ELR (cell line): ENCODE measurements around the gene JMJD6.
A peak's percentile ranks its signal among the peaks of the same experiment; 100 is the strongest.
"Not testable (repeated sequence)": the region's sequence is repeated elsewhere in the genome, so short reads cannot be mapped to it uniquely, and the experiment has no call there.

Experiments
- DNase-seq: peaks from one replicate; pipeline ENCODE4 v3.0.0-alpha.2; 2015; ENCODE audit warnings: low read depth

JMJD6 gene

DNA sequence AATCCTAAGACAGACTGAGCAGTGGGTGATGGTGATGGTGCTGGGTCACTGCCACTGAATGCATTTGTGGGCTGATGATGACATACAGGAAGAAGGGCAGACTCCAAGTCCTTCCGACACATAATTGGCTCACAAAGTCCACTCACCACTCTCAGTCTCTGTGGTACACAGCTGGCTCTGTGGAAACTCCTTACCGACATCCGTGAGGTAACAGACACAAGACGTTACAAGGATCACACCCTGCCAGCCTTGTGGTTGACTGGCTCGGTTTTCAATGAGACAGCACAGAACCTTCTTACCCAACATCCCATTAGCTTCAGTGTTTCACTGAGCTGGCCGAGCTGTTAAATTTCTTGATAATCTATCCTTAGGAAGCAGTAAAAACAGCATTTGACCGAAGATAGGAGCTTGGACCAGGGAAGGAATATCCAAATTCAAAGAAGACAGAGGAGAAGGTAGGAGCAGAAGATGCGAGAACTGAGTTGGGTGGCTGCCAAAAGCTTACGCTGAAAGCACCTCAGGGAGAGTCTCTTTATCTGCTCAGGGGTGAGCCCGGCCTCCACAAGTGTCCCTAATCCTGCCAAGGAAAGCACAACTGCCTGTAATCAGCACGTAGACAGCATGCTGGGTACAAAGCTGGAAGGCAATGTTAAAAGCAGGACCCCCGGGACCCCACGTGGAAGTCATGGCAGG, 10.1 kb downstream of the JMJD6 start:
- DNase-seq: peak; percentile 99

DNA sequence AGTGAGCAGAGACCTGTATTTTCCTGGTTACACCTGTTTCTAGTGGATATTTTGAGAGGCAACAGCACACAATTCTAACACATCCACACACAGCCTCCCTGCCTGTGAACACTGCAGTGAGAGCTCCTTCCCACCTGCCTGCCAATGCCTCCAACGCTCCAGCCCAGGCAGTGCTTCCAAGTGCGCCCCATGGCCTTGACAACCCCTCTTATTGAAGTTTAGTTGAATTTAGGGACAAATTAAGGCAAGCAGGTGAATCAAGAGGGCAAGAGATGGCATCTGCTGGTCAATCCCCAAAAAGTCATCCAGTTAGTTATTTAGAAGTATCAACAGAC, 10.9 kb downstream of the JMJD6 start:
- no peak for DNase-seq

DNA sequence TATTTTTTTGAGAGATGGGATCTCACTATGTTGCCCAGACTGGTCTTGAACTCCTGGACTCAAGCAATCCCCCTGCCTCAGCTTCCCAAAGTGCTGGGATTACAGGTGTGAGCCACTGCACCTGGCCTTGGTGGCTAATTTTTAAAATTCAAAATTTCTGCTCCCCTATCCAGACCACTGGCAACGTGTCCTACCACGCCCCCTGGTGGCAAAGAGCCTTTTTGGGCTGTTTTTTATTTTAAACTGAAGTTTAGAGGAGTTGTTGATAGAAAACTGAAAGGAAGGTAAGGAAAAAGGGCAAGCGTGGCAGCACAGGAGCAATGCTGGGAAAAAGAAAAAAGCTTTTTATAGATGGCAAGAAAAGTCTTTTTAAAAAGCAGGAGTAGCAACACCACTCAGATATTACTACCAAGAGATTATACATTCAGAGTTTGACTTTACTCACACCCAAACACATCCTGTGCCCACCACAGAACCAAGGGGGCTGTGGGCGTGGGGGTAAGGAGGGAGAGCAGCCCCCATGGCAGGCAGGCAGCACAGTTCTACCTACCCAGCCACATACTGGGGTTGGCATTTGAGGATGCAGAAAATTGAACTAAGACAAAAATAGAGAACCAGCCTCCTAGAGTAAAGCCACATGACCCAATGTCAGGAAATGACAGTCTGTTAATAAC, 11.4 kb downstream of the JMJD6 start:
- DNase-seq: peak; percentile 79

DNA sequence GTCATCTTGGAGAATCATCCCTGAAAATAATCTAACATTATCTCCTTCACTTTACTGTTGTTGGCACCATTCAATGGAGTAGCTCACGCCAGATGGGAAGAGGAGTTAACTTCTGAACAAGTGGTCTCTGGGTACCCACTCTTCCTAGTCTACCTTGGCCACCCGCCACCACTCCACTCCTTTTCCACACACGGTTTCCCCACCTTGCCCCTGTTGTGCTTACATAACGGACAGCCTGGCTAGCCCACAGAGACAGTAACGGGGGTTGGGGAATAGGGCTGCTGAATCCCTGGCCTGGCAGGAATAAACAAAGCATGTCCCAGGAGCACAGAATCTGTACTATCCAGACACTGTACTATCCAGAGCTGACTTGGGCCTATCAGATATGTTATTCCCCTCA, 12.1 kb downstream of the JMJD6 start:
- no peak for DNase-seq

DNA sequence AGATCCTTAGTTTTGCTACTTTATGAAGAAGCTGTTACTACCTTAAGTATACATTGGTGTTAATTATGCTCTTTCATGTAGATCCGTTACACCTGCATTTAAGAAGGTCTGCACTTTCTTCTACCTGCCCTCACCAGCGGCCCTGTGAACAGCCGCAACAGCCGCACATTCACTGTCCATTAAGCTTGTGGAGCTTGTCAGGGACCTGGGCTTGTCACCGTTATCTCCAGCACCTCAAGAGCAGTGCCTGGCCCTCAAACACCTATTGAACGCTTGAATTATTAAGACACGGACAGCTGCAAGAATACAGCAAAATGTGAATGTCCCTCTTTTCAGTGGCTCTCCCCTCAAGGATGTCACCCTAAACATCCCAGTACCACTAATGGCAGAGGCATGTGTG, 12.6 kb downstream of the JMJD6 start:
- no peak for DNase-seq

DNA sequence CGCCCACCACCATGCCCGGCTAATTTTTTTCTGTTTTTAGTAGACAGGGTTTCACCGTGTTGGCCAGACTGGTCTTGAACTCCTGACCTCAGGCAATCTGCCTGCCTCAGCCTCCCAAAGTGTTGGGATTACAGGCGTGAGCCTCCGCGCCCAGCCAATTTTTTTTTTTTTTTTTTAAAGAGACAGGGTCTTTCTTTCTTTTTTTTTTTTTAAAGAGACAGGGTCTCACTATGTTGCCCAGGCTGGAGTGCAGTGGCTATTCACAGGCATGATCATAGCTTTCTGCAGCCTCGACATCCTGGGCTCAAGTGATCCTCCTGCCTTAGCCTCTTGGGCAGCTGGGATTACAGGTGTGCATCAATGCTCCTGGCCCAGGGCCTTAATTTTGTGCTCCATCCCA, 14.1 kb downstream of the JMJD6 start:
- not testable (repeated sequence) for DNase-seq

DNA sequence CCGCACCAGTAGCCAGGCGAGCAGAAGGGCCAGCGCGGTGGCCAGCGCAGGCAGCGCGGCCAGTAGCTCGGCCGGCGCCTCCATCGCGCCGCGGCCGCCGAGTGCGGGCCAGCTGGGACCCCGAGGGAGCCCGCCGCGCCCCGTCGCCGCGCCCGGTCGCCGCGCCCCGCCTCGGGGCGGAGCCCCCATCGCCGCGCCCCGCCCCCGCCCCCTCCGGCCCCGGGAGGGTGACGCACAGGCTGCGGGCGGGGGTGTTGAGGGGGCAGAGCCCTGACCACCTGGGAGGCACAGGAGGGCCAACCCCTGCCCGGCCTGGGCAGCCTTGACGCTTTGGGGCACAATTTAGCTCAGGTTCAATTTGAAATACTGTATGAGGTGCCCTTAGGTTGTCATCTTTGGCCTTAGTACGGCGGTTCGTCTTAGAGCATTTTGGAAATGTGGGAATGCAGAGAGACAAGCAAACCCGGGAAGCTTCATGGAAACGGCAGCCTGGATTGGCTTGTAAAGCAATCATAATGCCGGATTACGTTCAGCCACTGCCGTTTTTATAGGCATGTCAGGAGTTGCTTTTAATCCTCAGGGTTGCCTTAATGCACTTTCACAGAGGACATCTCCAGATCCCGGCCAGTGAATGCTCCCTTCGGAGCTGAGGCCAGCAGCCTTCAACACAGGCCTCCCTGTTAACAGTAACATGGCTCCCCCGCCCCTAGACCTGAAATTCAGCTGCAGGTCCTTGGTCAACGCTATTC, 15.4 kb downstream of the JMJD6 start, which contains the start of gene MXRA7:
Gene MXRA7 (minus strand): TSS at position 103 of the 749 bp plus-strand sequence. CDS start 19 bp downstream, at position 84.
- peak; percentile 87 for DNase-seq

DNA sequence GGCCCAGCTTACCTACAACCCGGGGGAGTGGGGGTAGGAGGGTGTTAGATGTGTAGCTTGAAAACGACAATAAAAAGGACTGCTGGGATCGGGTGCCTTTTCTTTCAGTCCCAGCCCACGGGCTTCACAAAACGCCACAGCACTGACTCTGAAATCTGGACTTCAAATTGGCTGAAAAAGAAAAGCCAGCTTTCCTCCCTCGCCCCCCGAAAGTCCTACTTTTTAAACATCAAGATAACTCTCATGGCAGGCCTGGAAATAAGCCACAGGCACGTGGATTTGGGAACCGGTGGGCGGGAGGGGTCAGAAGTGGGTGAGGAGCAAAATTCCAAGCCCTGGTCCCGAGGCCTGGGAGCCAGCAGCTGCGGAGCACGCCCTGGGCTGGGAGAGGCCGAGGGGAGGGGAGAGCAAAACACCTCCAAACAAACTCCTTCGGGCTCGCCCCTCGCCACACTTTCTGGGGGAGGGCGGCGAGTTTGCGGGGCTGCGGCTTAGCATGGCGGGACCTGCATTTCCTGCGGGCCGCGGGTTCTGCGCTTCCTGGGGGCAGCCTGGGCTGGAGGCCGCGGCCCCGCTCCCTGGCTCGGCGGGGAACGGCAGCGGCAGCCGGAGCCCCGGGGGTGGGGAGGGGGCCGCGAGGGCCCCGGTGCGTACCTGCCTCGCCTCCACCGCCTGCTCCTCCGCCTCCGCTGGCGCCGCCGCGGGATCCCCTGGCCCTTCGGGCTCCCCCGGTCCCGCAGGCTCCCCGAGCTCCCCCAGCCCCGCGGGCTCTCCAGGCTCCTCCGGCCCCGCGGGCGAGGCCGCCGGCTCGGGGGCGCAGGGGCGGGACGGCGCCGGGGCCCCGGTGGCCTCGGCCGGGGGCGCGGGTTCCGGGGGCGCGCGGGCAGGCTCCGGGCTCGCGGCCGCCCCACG, 16.2 kb downstream of the JMJD6 start:
- DNase-seq: peak; percentile 54

DNA sequence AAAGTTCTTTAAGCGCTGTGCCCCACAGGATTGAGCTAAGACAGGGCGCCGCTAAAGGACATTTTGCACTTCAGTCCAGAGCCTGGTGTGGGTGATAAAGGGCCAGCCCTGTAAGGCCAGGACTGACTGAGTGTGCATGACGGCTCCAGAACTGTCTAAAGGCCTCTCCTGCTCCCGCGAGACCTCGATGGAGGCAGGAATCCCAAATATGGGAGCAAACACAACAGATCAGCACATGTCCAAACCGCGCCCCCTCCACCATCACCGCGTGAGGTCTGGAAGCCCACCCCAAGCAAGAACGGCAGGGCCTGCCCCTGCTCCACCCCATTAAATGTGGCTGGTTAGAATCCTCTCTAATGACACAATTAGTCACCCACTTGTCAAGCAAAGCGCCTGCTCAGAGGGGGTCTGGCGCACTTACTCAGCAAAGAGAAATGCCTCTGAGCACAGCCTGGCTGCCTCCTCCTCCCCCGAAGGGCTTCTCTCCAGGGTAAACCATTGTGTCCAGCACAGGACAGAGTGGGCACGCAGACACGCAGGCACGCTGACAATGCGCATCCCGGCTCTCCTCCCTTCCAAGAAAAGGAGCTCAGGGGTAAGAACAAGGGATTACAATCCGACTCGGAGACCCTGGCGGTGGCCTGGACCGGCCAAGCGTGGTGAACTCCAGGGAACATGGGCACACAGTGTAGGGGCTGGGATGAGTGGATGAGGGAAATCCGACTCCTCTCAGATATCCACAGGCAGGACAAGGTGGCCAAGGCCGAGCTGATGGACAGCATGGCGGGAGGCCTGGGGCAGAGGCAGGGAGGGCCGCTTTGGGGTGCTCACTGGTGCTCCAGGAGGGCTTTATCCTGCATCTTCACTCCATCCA, 17.1 kb downstream of the JMJD6 start:
- DNase-seq: peak; percentile 98

DNA sequence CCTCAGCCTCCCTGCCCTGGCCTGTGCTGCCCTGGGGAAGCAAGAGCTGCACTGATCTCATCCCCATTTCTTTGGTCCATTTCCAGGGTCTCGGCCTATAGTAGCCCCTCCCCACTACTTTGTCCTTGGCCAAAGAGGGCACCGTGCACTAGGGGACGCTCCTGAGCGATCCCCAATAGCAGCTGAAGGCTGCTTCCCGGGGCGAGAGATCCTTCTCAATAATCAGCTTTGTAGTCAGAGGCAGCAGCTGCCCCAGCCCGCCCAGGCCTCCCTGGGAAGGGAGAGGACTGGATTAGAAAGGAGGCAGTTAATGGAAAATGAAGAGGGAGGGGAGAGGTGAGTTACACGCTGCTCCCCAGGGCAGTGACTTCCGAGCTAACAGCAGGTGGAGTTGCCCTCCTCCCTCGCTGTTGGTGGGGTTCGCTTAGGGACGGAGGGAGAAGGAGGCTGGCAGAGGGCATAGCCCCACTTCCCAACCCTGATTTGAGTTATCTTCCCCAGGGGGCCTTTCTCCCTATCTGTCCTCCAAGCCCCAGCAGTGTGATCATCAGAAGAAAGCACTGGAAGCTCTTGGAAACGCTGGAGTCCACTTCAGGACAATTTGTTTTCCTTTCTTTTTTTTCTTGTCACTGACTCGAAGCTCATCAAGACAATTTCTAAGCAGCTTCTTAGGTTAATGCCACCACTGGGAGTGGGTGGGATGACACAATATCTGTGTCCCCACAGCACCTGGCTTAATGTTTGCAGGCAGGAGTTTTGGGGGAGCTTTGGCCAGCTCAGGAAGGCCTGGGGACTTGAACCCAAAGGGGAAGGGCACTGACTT, 18.2 kb downstream of the JMJD6 start:
- DNase-seq: no peak

DNA sequence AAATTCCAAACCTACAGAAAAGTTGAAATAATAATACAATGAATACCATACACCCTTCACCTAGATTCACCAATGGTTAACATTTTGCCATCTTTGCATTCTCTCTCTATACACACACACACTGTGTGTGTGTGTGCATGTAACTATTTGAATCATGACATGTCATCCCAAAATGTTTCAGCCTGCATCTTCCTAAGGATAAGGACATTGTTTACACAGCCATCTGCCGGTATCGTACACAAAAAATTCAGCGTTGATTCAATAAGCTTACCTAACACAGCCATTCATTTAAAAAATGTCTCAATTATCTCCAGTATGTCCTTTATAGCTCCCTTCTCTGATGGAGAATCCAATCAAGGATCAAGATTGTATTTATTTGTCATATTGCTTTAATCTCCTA, 19.6 kb downstream of the JMJD6 start:
- DNase-seq: no peak

DNA sequence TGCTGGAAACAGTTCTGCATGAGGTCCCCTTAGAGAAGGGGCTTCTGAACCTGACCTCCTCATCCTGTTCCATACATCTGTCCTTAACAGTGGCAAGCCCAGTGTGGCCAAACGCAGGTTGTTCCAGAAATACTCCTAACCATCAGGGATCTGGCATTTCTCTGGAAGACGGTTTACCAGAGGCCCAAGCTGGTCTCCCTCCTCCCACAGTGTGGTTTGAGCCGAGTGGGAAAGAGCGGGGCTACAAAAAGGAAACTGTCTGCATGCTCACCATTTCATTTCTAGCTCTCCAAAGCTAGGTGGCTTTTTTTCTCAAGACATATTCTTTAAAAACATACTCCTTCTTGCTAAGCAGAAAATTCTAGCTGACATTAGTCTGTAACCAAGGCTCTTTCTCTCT, 21.6 kb downstream of the JMJD6 start:
- DNase-seq: no peak

DNA sequence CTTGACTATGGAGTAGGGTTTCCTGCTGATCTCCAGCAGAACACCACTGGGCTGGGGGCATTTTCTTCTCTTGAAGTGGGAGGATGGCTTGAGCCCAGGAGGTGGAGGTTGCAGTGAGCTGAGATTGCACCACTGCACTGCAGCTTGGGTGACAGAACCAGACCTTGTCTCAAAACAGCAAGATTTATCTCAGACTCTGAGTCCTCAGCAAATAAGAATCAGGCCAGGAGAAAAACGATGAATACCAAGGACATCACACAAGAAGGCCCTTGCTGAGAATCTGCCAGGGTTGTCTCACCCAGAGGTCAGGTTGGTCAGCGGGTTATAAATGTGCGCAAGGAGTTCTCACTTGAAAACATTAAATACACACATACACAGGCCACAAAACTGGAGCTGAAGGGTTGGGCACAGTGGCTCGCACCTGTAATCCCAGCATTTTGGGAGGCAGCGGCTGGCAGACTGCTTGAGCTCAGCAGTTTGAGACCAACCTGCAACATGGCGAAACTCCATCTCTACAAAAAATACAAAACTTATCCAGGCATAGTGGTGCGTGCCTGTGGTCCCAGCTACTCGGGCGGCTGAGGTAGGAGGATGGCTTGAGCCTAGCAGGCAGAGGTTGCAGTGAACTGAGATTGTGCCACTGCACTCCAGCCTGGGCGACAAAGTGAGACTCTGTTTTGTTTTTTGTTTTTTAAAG, 23.3 kb downstream of the JMJD6 start:
- DNase-seq: no peak

DNA sequence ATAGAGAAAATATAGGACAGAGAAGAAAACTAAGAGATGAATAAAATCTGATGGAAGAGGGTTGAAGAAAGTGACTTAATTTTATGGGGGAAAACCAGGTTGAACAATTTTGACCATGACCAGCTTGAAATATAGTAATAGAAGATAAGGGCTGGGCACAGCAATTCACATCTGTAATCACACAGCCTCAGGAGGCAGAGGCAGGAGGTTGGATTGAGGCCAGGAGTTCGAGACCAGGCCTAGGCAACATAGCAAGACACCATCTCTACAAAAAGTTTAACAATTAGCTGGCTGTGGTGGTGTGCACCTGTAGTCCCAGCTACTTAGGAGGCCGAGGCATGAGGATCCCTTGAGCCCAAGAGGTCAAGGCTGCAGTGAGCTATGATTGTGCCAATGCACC, 24.3 kb downstream of the JMJD6 start:
- DNase-seq: no peak

DNA sequence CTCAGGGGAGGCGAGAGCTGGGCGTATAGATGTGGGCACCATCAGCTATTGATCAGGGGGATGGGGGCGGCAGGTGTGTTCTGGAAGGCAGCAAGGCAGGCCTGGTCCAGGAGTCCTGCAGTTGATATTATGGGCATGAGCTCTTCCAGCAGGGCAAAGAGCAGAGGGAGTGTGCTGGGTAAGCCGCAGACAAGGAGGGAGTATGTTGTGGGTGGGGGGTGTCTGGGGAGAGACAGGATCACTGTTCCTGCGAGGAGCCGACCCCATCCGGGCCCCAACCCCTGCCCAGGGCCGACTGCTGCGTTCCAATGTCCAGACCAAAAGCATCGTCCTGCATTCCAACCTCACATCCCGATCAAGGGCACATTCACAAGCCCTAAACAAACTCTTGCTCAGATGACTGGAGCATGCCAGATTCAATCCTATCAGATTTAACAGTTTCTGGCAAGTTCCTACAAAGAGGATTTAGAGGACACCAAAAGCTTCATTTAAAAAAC, 24.9 kb downstream of the JMJD6 start:
- DNase-seq: no peak

DNA sequence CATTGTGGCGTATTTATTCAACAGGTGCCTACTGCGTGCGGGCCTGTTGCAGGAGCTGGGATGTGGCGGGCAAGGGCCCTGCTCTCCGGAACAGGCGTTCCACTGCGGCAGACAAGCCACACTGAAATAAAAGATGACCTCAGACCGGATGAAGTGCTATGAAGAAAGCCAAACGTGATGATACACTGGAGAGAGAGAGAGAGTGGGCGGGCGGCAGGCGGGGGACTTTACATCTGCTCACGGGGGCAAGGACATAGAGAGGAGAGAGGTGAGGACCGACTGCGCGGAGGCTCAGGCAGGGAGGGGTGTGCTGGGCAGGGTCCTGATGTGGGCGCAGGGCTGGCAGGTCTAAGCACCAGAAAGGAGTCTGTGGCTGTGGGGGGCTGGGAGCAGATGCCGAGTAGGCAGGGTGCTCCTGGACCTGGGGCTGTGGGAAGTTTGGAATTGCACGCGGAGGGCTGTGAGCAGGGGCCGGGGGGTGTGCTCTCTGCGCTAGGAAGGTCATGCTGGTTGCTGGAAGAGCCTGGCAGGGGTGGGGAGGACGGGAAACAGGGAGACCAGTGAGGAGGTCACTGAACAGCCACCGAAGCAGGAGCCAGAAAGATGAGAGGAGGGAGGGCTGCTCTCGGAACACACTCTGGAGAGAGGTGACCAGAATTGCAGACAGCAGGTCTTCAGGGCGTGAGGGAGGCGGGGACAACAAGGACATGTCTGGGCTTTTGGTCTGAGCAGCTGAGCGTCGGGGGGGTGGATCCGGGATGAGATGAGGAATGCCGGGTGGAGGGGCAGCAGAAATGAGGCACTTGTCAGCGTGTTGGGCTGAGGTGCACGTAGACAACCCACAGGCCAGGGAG, 25.6 kb downstream of the JMJD6 start:
- DNase-seq: peak; percentile 90

DNA sequence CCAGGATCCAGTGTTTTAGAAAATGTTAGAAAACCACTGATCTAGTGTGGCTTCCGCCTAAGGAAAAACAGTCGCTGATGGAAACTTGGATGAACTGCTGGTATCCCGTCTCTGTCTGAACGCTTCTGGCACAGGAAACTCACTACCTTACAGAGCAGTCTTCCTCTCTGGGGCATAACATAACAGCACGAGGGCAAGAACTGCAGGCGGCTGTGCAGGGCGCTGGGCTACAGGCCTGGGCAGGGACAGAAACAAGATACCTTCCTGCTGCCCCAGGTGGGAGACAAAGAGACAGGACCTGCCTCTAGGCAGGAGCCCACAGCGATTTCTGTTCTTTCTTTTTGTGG, 26.2 kb downstream of the JMJD6 start:
- no peak for DNase-seq

DNA sequence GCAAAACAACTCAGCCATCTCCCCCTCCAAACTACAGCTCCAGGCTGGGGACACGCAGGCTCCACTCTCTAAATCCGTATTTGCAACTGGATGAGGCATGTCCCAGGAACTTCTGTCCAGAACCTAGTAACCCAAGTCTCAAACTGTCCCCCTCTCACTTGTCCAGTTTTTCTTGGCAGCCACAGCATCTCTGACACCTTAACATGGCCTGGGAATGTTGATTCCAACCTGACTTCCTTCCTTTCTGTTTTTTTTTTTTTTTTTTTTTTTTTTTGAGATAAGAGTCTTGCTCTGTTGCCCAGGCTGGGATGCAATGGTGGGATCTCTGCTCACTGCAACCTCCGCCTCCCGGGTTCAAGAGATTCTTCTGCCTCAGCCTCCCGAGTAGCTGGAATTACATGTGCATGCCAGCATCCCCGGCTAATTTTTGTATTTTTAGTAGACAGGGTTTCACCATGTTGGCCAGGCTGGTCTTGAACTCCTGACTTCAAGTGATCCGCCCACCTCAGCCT, 27.9 kb downstream of the JMJD6 start:
- not testable (repeated sequence) for DNase-seq
